ENCODE measurements around the gene MSRB2.

Gene MSRB2

GRCh38 chr10:23081221-23081750 lies 14.1 kb upstream of the MSRB2 start:
- Histone ChIP-seq H3K9ac (ENCODE audit: low read length) (no peak overlapping the region), H3K4me3 (ENCODE audit: low read depth, low read length, poor library complexity, severe bottlenecking) (no peak overlapping the region), H3K9me3 (ENCODE audit: low read length) (no peaks in the 10 kb centered on the region), H4K20me1 (ENCODE audit: insufficient read depth, low read length) (no peaks in the 10 kb centered on the region), H3K79me2 (ENCODE audit: insufficient read depth, low read length) (no peaks in the 10 kb centered on the region), H3K4me2 (ENCODE audit: low read length) (no peak overlapping the region), H3K36me3 (ENCODE audit: insufficient read depth, low read length) (no peaks in the 10 kb centered on the region), H3F3A (ENCODE audit: insufficient read depth, low read length) (no peaks in the 10 kb centered on the region), H3K9me2 (ENCODE audit: low read depth, low read length) (no peaks in the 10 kb centered on the region), H2AFZ (ENCODE audit: low read length) (no peak overlapping the region), H3K27ac (ENCODE audit: low read depth, low read length, poor library complexity, severe bottlenecking) (no peak overlapping the region), H3K4me1 (ENCODE audit: insufficient read depth, low read length, severe bottlenecking) (no peaks in the 10 kb centered on the region), H3K27me3 (ENCODE audit: insufficient read depth, low read length) (no peaks in the 10 kb centered on the region)
- TF ChIP-seq CTCF (IDR thresholded peaks at IDR 0.05; ENCODE audit: low read length) (no peak), EZH2 (IDR thresholded peaks at IDR 0.05; ENCODE audit: borderline replicate concordance, low read length) (no peak)

DNA sequence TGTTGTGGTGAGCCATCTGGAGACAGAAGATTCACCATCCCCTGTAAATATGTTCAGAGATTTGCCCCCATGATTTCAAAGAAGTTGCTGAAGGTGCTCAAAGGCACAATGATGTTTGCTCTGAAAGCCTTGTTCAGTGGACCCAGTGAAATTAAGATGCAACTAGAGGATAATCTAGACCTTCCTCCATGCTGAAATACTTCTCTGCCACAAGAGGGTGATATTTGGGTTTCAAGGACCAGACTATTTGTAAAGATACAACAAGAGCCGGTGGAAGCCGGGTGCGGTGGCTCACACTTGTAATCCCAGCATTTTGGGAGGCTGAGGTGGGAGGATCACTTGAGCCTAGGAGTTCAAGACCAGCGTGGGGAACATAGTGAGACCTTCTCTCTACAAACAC lies 13.5 kb upstream of the MSRB2 start:
- H3K36me3 ChIP-seq (ENCODE audit: insufficient read depth, low read length): no peaks in the 10 kb centered on the region
- no peaks in the 10 kb centered on the region for H3K79me2 ChIP-seq (ENCODE audit: insufficient read depth, low read length)
- no peak overlapping the region for H3K4me2 ChIP-seq (ENCODE audit: low read length)
- H3K27ac ChIP-seq (ENCODE audit: low read depth, low read length, poor library complexity, severe bottlenecking): no peak overlapping the region
- no peaks in the 10 kb centered on the region for H3K9me3 ChIP-seq (ENCODE audit: low read length)
- H4K20me1 ChIP-seq (ENCODE audit: insufficient read depth, low read length): no peaks in the 10 kb centered on the region
- H3K27me3 ChIP-seq (ENCODE audit: insufficient read depth, low read length): no peaks in the 10 kb centered on the region
- H3K4me1 ChIP-seq (ENCODE audit: insufficient read depth, low read length, severe bottlenecking): no peaks in the 10 kb centered on the region
- no peaks in the 10 kb centered on the region for H3F3A ChIP-seq (ENCODE audit: insufficient read depth, low read length)
- H3K4me3 ChIP-seq (ENCODE audit: low read depth, low read length, poor library complexity, severe bottlenecking): no peak overlapping the region
- no peak overlapping the region for H3K9ac ChIP-seq (ENCODE audit: low read length)
- H3K9me2 ChIP-seq (ENCODE audit: low read depth, low read length): no peaks in the 10 kb centered on the region
- peak; percentile 32; the same call in 1 of the 2 replicates for TF ChIP-seq CTCF (IDR thresholded peaks at IDR 0.05; ENCODE audit: low read length)
- TF ChIP-seq EZH2 (IDR thresholded peaks at IDR 0.05; ENCODE audit: borderline replicate concordance, low read length): no peak
- no peak overlapping the region for H2AFZ ChIP-seq (ENCODE audit: low read length)

GRCh38 chr10:23088609-23089008 lies 6.8 kb upstream of the MSRB2 start:
- Histone ChIP-seq H3K4me3 (ENCODE audit: low read depth, low read length, poor library complexity, severe bottlenecking) (no peak overlapping the region), H3K27ac (ENCODE audit: low read depth, low read length, poor library complexity, severe bottlenecking) (no peak overlapping the region), H3K4me2 (ENCODE audit: low read length) (no peak overlapping the region), H2AFZ (ENCODE audit: low read length) (no peak overlapping the region), H3K9me2 (ENCODE audit: low read depth, low read length) (no peaks in the 10 kb centered on the region), H4K20me1 (ENCODE audit: insufficient read depth, low read length) (no peaks in the 10 kb centered on the region), H3K4me1 (ENCODE audit: insufficient read depth, low read length, severe bottlenecking) (no peaks in the 10 kb centered on the region), H3K27me3 (ENCODE audit: insufficient read depth, low read length) (no peaks in the 10 kb centered on the region), H3K36me3 (ENCODE audit: insufficient read depth, low read length) (no peaks in the 10 kb centered on the region), H3F3A (ENCODE audit: insufficient read depth, low read length) (no peaks in the 10 kb centered on the region), H3K9me3 (ENCODE audit: low read length) (no peaks in the 10 kb centered on the region), H3K79me2 (ENCODE audit: insufficient read depth, low read length) (no peaks in the 10 kb centered on the region), H3K9ac (ENCODE audit: low read length) (no peak overlapping the region)
- TF ChIP-seq EZH2 (IDR thresholded peaks at IDR 0.05; ENCODE audit: borderline replicate concordance, low read length) (no peak), CTCF (IDR thresholded peaks at IDR 0.05; ENCODE audit: low read length) (no peak)

All from OCI-LY1 (cell line).